GM15510 (cell line): ENCODE data around the gene HS1BP3.

ENCODE experiments used
- POLR2A ChIP-seq: IDR thresholded peaks from 3 replicates; pipeline ENCODE4 v1.6.1; 2011; ENCODE audit warnings: borderline replicate concordance; ENCODE audit not compliant: insufficient read length; ENCODE audit errors: extremely low read depth

HS1BP3 gene

GRCh38 chr2:20569464-20570223 lies 81.3 kb downstream of the HS1BP3 start:
- TF ChIP-seq POLR2A, result no peak

GRCh38 chr2:20568501-20569463 lies 82.1 kb downstream of the HS1BP3 start:
- TF ChIP-seq POLR2A, result no peak

- no peak for TF ChIP-seq POLR2A
These were observed 83.0 kb downstream of the HS1BP3 start for GRCh38 chr2:20567926-20568179.
